Nucleus accumbens (tissue), 56 donors: ENCODE results near the gene NGF.

ENCODE experiments used
- DNase-seq, 56 donors: peaks; one replicate each; lab custom pipeline; 2025; lab: John Stamatoyannopoulos, UW

The NGF gene

DNA sequence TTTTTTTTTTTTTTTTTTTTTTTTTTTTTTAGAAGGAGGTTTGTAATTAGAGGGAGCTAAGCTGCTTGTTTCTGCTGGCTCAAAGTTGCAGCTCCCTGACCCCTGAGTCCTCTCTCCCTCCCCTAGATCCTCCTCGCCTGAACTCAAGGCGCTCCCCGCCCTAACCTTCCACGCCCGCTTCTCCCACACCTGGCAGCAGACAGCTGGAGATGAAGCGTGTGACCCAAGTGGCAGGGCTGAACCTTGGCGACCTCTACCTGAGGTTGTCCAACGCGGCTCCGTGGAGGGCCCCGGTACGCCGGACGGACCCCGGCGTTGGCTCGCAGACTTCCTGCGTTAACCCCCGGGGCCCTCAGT lies 795 bp downstream of the NGF start:
- no peak for DNase-seq

DNA sequence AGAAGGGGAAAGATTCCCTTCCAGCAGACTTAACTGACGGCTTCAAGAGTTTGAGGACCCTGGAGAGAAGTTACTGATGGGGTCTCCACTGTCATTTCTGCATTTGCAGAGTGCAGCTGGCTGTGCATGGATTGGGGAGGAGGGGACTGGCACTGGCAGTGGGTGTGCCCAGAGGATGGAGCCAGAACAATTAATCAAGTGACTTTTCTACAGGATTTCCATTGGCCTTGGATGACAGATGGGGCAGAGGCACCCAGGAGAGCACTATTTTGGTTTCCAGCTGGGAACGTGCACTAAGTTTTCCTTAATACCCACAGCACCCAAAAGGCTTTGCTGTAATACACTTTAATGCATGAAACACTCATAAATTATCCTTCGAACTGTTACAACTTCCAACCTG lies 1.3 kb downstream of the NGF start:
- no peak for DNase-seq

DNA sequence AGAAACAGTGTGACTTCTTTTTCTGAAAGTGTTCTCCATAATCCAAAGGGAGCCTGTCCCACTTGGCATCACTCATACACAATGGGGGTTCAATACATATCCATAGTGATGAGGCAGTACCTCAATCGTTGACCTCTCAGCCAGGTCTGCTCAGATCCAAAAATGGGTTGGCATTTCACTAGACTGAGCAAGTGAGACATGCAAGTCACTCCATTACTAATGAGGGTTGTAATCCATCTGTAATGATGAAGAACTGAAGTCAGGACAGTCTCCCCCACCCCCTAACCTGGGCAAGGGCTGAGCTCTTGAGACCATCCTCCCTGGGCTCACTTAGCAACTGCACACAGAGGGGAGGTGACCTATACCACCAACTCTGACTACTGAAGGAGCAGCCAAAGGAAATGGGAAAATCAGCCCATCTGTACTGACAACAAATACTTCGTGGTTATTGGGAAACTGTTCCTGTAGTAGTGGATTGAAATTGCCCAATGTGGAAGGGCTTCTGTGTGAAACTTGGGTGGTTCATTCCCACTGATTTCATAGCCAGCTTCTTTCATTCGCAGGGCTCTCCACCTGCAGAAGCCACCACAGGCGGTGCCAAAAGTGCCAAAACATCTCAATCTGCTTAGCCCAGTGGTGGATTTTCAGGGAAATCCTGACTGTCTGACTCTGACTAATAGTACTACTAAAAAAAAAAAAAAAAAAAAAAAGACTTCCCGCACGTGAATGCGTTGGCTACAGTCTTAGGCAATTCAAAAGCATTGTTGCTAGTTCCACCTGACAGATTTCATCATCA lies 5.0 kb downstream of the NGF start:
- DNase-seq: no peak

DNA sequence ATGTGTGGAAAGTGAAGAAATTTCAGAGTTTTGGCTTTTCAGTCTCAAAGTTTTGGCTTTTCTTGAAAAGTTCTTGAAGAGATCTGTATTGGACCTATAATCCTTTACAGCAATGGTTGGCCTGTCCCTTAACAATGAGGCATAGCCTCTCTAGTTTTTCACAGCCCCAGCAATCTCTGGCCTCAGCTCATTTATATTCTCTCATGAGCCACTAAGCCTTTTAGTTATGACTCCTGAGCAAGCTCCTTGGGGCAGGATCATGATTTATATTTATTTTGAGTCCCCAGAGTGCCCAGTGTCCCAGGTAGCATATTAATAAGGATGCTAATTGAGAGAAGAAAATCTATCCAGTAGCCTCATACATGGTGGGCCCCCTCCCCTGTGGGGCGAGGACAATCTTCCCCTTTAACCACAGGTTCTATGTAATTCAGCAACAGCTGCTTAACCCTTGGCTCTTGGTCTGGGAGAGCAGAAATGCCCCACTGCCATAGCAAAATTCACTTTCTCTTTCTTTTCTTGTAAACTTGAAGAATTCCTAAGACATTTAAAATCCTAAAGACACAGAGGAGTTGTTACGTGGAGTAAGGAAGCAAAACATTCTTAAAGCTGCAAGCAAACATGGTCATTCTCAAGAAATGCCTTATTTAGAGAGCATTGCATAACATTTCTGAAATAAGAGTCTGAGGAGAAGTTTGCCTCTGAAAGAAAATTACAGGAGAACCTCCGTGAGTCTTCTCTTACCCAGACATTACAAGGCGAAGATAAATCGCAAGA lies 6.3 kb downstream of the NGF start:
- DNase-seq: no peak

DNA sequence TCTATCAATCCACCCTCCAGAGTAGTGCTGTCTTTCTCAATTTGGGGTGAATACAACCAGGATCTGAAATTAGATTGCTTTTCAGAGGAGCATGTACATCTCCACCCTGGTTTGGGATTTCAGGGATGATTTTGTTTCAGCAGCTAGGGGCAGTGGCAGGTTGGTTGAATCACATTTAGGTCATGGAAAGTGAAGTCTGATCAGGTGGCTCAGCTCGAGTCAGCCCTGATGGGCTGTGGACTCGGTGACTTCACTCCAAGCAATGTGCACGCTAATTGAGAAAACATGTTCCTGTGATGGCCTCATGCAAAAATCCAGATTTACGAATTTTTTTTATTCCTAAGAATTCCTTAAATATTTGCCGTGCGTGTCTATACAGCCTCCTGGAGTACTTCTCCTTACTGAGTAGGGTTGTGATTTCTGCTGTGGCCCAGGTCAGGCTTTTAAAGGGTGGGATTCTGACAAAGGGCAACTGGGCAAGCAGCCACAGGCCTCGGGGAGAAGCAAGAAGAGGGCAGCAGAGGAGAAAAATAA lies 7.5 kb downstream of the NGF start:
- DNase-seq: no peak

DNA sequence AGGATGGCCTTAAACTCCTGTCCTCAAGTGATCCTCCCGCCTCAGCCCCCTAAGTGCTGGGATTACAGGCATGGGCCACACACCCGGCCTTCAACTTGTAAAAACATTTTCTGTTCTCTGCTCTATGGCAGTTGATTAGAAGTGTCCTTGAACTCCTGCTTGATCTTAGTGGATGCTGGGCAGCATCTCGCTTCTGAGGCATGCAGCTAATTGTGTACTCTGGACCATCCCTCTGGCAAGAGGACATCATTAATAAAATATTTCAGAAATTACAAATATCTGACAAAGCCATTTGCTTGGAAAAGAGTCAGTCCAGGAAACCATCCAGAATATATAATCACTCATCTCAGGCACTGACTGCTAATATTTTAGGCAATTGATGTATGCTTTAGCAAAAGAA lies 8.1 kb downstream of the NGF start:
- no peak for DNase-seq

DNA sequence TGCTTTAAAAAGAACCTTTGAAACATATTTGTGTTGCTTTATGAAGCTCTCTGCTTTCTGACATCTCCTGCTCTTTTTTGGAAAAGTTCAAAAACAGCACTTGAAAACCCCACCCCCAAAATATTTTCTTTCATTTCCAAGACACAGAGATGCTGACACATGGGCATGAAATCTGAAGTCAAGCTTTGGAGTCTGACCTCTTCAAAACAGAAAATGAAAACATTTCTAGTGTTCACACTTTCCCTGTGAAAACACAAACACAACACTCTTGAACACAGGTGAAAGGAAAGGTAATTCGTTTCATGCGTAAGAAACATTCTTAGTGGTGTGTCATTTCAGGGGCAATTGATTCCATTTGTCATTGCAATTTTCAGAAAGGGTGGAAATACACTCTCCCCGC lies 10.8 kb downstream of the NGF start:
- DNase-seq: no peak

DNA sequence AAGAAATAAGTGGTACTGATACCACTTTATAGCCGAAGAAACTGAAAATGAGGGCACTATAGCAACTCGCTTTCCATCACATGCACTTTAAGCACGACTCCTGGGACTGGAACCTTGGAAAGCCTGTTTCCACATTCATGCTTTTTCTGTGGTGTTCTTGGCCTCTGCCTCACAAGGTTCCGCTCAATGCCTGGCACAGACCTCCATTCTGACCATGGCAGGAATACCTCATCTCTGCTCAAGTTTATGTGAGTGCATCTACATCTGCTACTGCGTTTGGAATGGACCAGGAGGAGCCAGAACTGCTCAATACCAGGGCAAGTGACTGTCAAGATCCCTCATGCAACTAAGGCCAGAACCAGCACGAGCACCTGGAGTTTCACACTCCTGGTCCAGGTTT lies 11.6 kb downstream of the NGF start:
- DNase-seq: no peak

DNA sequence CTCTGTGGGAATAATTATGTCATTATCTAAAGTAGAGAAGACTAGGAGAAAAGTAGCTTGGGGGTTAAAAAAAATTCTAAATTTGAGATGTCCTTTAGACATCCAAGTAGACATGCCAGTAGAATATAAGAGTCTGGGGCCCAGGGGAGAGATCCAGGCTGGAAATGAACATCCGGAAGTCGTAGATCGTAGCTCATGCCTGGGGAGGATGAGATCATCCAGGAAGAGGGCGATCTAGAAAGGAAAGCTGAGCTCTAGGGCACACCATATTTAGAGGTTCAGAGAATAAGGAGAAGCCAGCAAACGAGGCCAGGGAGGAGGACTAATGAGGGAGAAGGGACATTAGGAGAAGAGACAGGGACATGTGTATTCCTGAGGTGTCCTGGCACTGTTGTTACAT lies 12.2 kb downstream of the NGF start:
- DNase-seq: no peak

DNA sequence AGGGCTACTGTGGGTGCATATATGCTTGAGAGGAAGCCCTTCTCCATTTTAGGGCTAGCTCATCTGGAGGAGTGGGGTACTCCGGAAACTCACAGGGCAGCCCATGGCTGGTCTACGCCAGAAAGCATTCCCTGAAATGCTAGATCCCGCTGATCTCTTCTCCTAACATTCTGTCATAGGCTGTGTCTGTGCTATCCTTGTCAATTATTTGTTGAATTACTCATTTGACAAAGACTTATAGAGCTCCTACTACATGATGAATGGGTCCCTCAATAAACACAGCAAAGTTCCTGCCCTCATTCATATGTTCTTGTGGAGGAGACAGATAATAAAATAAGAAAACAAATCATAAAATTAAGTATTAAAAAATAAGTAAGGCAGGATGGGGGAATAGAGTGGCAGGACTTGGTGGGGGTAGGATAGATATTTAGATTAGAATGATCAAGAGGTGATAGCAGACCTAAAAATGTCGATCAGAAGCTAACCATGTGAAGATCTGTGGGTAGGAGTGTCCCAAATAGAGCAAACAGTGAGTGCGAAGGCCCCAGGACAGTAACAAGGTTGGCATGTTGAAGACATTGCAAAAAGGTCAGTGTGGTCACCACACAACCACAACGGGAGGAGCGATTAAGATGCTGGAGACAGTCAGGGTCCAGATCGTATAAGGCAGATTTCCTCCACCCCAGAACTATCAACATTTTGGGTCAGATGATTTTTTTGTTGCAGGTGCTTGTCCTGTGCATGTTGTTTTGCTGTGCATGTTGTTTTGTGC lies 13.2 kb downstream of the NGF start:
- DNase-seq: no peak

DNA sequence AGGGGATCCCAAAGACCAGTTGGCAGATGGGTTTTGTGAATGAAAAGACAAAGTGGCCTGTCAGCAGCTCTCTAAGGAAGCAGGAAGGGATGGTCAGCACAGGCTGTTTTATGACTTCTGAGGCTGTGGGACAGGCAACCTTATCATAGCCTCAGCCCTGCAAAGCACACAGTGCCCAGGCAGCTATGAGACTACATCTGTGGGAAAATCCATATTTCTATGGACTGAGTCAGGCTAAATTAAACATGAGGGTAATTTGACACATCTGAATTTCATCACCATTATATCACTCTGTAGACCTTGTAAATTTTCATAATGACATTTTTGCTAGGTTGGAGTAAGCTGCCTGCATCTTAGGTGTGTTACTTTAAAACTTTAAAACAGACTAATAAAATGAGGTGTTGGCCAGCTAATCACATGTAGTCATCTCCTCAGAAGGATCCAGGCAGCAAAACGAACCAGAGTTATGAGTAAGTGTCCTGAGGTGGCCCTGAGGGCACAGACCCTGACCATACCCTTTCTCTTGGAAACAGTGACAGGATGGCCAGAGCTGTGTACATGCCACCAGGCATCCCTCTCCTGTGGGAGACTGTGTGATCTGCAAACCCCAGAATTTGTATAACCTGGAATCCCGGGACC lies 14.6 kb downstream of the NGF start:
- DNase-seq: no peak

DNA sequence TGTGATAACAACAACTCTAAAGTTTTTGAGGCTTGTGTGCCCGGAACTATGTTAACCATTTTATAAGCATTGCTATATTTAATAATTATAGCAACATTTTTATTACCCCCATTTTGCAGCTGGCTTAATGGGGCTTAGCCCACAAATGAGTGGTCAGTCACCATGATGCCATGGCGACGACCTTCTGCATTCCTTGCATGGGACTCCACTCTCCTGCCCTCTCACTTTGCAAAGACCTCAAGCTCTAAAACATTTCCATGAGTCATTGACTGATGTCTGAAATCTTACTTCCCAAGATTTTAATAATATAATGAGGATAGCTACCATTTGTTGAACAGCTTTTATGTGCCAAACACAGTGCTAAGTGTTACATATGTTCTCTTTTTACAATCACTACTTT lies 15.4 kb downstream of the NGF start:
- DNase-seq: no peak

DNA sequence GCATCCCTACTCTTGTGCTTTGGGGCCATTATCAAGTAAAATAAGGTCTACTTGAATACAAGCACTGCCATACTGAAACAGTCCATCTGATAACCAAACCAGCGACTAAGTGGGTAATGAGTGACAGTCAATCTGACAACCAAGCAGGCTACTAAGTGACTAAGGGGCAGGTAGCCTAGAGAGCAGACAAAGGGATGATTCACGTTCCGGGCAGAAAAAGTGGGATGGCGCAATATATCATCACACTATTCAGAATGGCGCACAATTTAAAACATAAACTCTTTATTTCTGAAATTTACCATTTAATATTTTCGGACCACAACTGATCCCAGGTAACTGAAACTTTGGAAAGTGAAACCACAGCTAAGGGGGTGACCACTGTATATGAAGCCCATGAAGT lies 17.7 kb downstream of the NGF start:
- DNase-seq: no peak

DNA sequence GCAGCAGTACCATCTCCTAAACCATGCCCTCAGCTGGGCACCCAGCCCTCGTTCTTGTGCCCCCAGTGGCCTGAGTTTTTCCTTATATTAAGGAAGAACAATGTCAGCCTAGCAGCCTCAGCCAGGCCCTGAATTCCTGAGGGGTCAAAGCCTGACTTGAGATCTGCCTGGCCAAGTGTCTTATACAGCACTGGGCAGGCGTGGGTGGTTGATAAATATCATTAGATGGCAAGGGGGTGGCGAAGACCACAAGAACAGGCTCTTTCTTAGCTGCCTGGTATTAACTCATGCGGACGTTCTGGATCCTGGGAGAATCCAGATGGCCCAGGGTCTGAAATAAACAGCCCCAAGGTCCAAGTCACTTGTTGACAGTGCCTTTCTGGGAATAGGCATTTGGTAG lies 18.3 kb downstream of the NGF start:
- DNase-seq: no peak

DNA sequence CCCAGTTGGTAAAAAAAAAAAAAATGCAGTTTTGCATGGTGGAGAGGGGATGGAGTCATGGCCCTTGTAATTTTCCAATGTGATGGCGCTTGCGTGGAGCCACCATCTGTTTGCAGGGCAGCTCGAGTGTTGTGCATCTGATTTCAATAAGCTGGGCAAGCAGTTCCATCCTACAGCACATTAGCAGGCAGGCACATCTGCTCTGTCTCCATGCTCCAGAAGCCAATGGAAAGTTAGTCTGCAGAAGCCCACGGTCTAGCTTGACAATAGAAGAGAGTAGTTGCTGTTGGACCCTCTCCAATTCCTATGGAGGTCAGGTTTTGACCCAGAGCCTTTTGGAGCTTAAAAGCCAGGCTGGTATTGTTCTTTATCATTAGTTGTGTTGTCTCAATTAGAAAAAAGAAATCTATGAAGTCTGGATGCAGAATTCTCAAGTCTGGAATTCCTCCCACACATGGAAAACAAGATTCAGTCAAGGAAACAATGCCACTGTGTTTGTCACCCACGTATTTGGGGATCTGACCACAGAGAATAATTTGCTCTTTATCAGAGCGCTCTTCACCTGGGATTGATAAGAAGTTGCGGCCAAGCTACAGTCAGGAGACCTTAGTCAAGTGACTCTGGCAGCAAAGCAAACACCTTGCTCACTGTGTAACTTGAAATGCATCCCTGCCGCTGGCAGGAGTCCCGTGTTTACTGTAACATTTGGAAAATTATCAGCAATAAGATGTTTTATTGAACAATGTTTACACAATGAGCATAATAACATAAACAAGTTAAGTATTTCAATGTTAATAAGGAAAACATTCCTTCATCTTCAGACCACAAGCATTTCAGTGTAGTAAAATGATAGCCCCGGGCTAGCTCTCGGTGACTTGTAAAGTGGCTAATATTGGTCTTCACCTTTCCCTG lies 20.7 kb downstream of the NGF start:
- no peak for DNase-seq

DNA sequence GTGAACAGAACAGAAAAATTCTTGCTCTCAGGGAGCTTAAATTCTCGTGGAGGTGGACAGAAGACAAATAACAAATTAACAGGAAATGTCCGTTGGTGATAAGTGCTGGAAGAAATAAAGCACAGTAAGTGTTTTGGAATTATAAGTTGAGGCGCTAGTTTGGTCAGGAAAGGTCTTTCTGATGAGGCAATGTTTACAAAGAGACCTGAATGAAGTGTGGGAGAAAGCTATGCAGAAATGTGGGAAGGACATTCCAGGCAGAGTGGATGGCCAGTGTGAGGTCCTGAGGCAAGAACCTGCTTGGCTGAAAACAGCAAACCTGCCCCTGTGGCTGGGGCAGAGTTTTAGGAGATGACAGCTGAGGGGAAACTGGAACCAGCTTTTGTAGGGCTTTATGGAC lies 23.3 kb downstream of the NGF start:
- no peak for DNase-seq

DNA sequence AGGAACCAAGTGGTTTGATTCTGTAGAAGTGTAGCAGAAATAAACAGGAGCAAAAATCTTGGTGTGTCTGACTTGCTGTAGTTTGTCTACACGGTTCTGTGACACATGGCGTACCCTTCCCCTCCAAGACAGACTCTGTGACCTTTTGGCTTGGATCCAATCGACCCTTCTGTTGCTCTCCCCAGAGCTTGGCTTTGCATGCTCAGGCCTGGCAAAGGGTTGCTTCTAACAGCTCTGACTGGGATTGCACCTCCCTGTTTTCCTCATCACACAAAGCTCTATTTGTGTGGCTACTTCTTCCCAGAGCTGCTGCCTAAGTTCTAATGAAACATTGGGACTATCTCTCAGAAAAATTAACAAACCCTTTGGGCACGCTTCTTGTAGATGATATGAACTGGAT lies 24.0 kb downstream of the NGF start:
- DNase-seq: peak in 4 of 56 donors; percentile 1 to 26 (median 12)

DNA sequence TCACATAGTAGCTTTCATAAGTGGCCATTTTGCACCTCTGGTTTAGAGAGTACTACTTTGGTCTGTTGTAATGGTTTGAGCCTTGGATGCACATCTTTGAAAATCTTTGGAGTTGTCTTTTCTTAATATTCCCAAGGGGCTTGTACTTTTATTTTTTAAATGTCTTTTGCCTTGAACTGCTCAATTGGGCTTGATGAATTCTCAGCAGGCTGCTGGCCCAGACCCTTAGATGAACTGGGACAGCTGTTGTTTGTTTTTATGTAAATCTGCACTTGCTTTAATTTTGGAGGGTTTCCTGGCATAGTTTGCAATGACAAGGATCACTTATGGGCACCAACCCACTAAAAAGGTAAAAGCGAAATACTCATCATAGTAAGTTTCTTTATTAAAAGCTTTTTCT lies 24.9 kb downstream of the NGF start:
- DNase-seq: no peak

DNA sequence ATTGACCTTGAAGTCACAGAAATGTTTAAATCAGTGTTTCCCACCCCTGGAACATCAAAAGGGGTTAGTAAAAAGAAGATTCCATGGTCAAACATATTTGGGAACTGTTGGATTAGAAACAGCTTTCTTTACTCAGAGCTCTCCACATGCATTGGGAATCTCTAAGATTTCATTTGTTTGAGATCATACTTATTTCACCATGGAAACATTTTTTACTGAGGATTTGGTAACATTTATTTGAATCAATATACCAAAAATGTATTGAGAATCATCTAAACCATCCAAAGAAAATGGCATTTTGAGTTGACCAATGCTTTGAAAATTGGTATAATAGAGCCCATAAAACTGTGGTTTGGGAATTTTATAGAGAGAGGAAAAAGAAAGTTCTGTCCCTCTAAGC lies 25.3 kb downstream of the NGF start:
- no peak for DNase-seq
